Uterus (tissue), 2 donors: ENCODE data around the gene PDLIM5.

Experiments used
- POLR2A ChIP-seq, 2 donors: fragments of 450-650 bp; IDR thresholded peaks; one replicate each; pipeline ENCODE4 v1.6.1; 2016; ENCODE audit warnings: antibody characterized with exemption in 2 of 2, mild to moderate bottlenecking in 1 of 2, moderate library complexity in 1 of 2
- TF ChIP-seq, protein P1 (sequence below), 4 experiments: fragments of 200-600 bp in 2 of 4; fragments of 450-650 bp in 2 of 4; sonication (generic) in 2 of 4; IDR thresholded peaks; one replicate each; pipeline ENCODE4 v1.5.1; 2016 to 2019; ENCODE audit warnings: antibody characterized with exemption in 4 of 4, mild to moderate bottlenecking in 2 of 4, moderate library complexity in 1 of 4

DNA sequence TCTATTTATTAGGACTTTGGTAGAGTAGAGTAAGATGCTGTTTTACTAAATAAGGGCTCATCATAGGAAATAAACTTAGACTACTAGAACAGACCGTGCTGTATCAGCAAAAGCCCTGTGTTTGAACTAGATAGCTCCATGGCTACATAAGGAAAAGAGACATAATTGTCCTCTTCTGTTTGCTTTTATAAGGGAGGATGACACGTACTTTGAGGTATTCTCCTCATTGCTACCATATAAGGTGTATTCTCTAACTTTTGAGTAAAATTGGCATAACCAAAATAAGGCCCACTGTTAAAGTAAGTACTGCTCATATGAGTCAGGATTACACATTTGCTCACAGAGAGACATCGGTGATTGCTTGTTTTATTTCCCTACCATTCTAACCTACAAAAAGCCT is 64.3 kb downstream of the PDLIM5 start:
- no peak for TF ChIP-seq POLR2A (IDR thresholded peaks at IDR 0.05)
- TF ChIP-seq, protein P1, sequence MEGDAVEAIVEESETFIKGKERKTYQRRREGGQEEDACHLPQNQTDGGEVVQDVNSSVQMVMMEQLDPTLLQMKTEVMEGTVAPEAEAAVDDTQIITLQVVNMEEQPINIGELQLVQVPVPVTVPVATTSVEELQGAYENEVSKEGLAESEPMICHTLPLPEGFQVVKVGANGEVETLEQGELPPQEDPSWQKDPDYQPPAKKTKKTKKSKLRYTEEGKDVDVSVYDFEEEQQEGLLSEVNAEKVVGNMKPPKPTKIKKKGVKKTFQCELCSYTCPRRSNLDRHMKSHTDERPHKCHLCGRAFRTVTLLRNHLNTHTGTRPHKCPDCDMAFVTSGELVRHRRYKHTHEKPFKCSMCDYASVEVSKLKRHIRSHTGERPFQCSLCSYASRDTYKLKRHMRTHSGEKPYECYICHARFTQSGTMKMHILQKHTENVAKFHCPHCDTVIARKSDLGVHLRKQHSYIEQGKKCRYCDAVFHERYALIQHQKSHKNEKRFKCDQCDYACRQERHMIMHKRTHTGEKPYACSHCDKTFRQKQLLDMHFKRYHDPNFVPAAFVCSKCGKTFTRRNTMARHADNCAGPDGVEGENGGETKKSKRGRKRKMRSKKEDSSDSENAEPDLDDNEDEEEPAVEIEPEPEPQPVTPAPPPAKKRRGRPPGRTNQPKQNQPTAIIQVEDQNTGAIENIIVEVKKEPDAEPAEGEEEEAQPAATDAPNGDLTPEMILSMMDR (IDR thresholded peaks at IDR 0.05): no peak
